GM18868 (cell line): ENCODE results near the gene SMIM13.

ENCODE experiments used
- ATAC-seq: cut with Tn5 transposase; IDR thresholded peaks from one replicate; pipeline ENCODE4 v1.9.1; 2021; ENCODE audit warnings: mild to moderate bottlenecking, moderate library complexity; ENCODE audit not compliant: unreplicated experiment

The SMIM13 gene

DNA sequence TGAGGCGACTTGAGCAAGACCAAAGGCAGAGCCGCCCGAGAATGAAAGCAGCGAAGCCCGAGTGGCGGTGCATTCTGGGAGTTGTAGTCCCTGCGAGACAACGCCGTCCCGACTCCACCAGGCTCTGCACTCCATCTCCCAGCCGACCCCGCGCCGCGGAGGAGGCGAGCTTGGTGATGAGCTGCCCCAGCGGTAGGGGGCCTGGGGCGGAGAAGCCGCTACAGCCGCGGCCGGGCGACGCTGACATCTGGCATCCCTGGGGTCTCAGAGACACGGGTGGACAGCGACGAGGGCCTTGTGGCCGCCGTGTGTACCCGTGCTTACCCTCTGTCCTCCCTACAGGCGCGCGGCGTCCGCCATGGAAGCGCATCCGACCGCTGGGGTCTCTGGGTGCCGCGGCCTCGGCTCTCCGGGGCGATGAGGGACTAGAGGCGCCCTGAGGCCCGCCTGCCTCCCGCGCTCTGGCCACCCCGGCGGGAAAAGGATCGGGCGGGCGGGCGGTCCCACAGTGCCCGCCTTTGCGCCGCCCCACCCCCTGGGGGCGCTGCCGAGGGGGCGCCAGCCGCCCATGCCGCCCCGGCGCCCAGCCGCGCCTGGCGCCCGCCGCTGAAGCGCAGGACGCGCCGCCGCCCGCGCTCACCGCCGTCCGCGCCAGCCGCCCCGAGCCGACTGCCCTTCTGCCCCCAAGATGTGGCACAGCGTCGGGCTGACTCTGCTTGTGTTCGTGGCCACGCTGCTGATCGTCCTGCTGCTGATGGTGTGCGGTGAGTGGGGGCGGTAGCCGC, at the start of gene SMIM13:
Gene SMIM13 (plus strand): TSS at position 209 of the 785 bp plus-strand sequence. CDS start 480 bp downstream, at position 689.
- ATAC-seq: peak; percentile 89

DNA sequence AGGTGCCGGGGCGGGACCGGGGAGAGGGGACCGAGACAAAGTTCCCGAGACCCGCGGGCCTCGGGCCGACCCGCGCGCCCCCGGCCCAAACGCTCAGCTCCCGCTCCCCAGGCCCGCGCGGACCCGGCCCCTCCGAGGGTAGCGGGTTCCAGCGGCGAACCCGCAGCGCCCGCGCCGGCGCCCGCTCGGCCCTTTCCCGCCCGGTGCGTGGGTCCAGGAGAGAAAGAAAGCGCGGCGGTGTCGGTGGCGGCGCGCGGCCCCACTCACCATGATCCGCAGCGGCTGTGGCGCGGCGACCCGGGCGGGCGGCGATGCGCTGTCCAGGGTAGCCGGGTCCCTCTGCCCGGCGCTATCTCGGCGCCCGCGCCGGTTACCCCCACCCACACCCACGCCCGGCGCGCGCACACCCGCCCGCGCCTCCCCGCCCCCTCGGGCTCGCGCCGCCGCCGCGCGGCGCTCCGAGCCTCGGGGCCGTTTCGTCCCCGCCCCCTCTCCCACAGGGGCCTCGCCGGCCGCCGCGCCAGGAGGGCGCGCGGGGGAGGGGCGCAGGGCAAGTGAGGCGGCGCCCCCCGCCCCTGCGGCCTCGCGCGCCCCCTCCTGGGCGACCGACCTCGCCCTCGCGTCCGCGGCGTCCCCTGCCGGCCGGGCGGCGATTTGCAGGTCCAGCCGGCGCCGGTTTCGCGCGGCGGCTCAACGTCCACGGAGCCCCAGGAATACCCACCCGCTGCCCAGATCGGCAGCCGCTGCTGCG, 49.5 kb upstream of the SMIM13 start, which contains the start of gene ELOVL2:
Gene ELOVL2 (minus strand): TSS at position 345 of the 751 bp plus-strand sequence. CDS start 75 bp downstream, at position 270.
- peak; percentile 60 for ATAC-seq

DNA sequence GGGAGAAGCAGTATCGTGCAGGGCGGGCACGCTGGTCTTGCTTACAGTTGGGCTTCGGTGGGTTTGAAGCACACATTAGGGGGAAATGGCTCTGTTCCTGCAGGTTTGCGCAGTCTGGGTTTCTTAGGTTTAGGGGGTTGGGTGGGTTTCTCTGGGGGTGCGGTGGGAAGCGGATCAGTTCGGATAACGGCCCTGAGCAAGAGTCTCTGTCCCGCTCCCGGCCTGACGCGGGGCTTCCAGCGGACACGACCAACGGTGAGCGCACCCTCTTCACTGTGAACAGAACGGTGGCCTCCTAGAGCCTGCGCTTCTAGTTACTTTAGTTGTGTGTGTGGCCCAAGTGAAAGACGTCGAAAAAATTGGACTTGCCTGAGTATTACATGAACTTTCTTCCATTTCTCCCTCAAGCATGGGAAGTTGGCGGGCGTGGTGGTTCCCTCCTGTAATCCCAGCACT, 48.9 kb upstream of the SMIM13 start:
- ATAC-seq: no peak

DNA sequence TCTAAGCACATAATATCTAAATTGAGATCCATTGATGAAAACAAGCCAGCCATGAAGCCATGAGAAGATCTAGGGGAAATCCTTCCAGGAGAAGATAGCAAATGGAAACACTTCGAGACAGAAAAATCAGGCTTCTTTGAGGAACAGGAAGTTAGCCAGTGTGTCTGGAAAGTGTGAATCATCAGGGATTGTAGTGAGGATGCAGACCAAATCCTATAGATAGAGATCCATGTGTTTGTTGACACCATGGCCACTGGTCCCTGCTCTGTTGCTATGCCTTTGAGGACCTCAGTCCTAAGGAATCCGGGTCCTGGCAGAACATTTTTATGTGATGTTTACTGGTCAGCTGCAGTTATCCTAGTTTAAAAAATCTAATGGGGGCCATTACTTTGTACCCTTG, 42.9 kb upstream of the SMIM13 start:
- ATAC-seq: no peak

DNA sequence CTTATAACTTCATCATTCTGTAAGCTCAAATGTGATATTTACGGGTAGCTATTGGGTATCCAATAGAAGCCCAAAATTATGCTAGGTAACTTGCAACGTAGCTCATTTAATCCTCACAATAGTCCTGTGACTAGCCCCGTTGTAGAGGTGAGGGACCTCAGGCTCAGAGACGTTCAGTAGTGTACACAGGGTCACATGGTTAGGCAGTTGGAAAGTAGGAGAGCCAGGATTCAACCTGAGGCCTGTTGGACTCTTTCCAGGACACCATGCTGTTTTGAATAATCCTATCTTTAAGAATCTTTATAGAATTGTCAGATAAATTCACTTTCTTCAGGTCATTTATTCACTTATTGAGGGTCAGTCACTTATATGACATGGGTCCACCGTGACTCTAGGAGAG, 40.3 kb upstream of the SMIM13 start:
- ATAC-seq: no peak

DNA sequence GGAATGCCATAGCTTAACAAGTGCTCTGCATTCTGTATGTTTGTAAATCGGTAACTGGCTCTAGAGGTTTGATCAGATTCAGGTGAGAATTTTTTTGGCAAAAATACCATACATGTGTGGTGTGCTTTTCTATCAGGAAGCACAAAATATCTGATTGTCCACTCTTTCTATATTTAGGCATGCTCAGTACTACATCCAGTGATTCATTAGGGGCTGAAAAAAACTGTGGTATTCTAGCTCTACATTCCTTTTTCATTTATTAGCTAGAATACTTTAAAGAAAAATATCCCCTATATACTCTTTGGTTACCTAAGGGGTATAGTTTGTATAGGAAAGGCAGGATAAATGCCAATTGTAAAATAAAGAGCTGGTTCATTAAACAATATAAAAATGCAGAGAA, 38.9 kb upstream of the SMIM13 start:
- no peak for ATAC-seq

DNA sequence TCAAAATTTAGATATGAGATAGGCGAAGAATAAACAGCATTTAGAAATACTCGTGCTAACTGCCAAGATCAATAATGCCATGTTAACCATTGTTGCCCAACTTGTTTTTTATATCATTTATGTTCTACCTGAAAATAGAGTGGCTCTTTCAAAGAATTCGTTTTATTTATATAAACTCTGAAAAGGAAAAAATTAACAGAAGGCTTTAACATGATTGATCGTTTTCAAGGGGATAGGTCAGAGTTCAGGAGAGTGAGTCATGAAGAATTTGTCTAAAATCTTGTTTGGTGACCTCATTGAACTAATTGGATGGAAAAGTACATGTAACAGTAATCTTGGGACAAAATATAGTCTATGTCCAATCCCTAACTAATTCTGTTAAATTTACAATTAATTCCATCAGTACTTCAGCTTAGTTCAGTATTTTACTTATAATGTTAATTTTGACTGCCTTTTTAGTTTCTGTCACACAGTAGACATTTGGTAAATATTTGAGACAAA, 38.5 kb upstream of the SMIM13 start:
- no peak for ATAC-seq

DNA sequence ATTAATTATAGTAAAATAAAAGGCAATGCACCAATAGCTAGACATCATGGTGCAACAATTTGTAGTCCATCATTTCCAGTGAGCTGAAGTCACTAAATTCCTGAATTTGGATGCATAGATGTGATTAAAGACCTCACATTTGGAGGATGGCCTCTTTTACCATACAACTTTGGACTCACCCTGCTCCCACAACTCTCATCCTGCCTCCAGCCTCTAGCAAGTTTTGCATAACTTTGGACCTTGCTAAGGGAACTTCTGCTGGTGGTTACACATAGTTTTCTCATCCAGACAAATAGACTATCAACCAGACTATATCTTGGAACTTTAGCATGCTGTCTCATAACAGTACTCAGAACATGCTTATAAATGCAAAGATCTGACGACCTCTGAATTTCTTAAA, 36.8 kb upstream of the SMIM13 start:
- no peak for ATAC-seq

DNA sequence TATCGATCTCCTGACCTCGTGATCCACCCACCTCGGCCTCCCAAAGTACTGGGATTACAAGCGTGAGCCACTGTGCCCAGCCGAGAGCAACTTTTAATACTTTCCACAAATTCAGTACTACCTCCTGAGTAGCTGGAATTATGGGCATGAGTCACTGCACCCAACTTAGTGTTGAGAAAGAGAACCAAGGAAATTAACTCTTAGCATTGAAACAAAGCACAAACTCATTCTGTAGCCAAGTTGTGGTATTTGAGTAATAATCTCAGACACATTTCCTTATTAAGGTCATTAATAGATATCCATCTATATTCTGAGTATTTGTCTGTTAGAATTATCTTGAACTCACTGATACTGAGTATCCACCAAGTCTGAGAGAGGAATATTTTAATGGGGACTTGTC, 35.2 kb upstream of the SMIM13 start:
- ATAC-seq: no peak

DNA sequence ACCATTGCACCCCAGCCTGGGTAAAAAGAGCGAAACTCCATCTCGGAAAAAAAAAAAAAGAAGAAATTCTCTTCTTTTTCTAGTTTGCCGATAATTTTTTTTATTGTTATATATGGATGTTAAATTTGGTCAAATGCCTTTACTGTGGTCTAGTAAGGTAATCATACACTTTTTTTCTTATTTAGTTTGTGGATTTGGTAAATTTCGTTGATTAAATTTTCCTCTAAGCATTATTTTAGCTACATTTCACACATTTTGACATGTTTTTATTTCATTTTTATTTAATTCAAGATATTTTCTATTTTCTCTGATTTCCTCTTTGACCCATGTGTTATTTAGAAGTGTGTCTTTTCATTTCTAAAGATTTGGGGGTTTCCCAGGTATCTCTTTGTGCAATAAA, 31.6 kb upstream of the SMIM13 start:
- no peak for ATAC-seq

DNA sequence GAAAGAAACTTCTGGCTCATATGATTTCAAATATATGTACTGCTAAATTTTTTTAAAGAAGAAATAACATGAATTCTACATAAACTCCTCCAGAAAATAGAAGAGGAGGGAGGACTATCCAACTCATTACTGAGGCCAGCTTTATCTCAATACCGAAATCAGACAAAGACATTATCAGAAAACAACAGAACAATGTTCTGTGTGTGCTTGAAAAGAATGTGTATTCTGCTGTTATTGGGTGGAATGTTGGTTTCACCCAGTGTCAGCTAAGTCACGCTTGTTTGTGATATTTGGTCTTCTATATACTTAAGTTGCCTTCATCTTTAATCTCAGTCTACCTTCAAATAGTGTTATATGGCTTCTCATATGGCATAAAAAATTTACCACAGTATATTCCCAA, 30.9 kb upstream of the SMIM13 start:
- ATAC-seq: no peak

DNA sequence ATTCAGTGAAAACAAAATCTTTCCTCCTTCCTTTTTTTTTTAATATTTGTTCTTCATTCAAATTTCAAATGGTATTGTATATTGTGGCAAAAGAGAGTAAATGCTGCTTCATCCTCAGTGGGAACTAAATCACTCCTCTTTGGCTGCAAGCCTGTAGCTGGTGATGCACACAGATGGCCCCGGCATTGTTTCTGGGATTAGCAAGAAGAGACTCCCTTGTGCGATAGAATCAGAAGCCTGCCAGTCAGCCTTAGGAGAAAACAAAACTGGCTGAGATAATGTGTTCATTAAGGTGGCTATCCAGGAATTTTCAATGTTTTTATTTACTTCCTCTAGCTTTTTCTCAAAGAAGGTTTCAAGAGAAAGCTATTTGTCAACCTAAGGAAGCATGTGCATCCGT, 28.8 kb upstream of the SMIM13 start:
- no peak for ATAC-seq

DNA sequence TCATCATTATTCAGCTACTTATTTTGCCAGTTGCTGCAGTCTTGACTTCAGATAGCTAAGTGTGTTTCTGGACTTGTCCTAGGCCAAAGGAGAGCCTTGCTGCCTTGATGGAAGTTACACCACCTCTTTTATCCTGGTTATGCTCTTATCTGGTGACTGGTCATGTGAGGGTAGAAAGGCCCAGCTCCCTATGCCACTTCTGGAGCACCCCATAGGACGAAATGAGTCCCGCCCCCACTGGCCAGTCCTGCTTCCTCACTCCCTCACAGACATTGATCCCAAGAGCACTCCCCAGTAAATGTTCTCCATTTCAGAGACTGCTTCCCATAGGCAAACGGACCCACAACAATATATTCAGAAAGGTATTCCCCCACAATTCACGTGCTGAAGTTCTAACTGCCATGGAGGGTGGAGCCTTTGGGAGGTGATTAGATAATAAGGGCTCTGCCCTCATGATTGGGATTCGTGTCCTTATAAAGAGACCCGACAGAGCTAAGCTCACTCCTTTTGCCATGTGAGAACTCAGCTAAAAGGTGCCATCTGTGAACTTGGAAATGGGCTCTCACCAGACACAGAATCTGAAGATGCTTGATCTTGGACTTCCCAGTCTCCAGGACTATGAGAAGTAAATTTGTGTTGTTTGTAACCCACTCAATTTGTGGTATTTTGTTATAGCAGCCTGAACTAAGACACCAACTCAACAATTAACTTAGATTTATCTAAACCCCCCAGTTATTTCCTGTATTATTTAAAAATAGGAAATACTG, 28.0 kb upstream of the SMIM13 start:
- ATAC-seq: no peak

DNA sequence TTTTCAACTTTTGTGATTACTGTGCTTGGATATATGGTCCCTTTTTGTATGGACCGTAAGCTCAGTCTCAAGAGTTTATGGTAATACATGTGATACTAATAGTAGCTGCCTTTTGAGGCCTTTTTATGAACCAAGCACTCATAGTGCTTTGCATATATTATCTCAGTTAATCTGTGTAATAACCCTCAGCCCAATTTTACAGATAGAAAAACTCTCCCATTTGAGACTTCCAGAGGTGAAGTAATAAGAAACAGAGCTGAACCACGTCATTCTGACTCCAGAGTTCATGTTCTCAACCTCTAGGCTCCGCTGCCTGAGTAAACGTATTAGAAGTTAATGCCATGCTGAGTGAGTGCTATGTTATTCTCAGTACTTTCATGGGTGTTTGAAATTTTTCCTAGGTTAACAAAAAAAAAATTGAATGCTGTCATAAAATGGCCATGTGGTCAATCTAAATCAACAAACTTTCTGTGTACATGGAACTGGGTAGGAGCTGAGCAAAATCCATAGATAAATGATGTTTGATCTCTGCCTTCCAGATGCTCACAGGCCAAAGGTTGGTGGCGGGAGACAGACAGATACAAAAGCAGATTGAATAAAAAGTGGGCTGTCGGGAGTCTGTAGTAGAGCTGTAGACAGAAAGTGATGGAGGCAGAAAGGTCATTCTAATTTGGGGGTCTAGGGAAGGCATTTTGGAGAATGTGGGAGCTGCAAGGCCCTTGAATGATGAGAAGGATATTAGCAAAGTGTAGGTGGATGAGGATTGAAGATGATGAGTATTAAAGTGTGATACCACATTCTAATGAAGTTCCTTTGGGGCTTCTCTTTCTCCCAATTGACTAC, 26.9 kb upstream of the SMIM13 start:
- ATAC-seq: no peak

DNA sequence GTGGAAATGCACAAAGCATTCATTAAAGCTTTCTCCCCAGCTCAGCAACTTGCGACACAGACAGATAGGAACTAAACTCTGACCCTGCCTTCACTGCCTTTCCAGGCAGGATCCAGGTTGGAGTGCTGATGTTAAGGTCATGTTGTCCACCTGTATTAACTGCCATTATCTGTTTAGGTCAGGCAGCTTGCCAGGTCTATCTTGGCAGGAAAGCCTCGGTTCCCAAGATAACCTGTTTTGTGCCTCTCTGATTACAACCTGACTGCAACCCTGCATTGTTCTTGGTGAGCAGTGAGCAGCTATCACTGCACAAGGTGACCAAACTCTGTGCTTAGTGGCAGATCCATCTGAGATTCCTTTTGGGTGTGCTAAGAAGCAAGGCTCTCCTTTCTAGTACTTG, 26.3 kb upstream of the SMIM13 start:
- no peak for ATAC-seq

DNA sequence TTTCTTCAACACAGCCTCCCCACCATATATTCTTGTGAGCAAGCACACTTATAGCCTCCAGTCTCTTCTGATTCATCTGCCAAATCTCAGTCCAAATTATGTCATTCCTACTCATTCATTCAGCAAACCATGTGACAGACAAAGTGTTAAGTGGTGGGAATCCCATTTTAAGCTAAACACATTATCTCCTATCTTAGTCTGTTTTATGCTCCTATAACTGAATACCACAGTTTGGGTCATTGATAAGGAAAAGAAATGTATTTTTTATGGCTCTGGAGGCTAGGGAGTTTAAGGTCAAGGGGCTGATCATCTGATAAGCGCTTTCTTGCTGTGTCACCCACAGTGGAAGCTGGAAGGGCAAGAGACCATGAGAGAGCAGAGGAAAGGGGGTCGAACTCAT, 23.9 kb upstream of the SMIM13 start:
- ATAC-seq: no peak

DNA sequence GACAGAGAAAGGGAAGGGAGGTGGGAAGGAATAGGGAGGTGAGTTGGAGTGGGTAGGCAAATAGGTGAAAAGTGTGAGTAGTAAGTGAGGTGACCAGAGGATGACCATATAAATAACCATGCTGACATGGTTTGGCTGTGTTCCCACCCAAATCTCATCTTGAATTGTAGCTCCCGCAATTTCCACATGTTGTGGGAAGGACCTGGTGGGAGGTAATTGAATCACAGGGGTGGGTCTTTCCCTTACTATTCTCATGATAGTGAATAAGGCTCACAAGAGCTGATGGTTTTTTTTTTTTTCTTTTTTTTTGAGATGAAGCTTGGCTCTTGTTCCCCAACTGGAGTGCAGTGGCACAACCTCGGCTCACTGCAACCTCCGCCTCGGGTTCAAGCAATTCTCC, 21.5 kb upstream of the SMIM13 start:
- no peak for ATAC-seq

DNA sequence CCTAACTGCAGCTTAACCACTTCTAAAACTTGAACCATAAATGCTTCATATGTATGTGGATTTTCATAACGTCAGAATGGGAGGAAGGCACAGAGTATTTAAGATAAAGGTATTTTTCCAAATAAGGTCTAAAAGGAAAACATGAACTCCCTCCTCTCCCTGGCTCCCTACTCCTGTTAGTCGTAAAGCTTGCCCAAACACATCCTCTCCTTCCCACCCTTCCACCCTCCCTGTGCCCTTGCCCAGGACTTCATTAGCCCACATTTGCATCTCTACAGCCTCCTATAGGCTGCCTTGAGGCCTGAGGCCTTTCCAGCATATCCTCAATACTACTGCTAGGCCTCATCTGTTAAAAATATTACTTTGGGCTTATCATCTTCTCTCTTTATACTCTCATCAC, 17.1 kb upstream of the SMIM13 start:
- ATAC-seq: no peak

DNA sequence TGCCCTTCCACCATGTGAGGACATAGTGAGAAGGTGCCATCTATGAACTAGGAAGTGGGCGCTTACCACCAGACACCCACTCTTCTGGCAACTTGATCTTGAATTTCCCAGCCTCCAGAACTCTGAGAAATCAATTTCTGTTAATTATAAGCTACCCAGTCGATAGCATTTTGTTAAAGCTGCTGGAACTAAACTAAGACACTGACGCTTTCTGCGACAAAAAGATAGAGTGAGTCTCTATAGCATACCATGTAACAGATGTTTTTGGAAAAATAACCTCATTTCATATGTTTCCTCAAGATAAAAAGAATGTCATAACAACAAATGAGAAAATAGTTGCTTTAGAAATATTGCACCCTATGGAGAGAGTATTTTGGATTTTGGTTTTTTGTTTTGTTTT, 15.4 kb upstream of the SMIM13 start:
- no peak for ATAC-seq

DNA sequence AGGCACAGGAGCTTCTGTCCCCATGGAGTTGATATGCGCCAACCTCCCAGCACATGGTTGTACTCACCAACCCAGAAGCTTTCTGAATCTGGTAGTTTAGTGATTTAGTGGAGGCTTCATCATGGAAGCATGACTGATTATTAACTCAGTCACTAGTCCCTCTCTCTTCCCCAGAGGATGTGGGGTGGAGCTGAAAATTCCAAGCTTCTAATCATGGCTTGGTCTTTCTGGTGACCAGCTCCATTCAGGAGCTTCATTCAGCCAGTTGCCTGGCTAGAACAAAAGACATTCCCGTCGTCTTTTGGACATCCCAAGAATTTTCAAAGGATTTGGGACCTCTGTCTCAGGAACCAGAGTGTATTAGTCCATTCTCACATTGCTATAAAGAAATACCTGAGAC, 13.3 kb upstream of the SMIM13 start:
- no peak for ATAC-seq
